HepG2 (cell line): ENCODE results near the gene MCM3. TPM values are rescaled to one million over a fixed set of nuclear protein-coding genes. Genes with fewer than 3 reads are reported as not detected.

Source experiments
- BRCA1 ChIP-seq: sonication (generic); formaldehyde crosslinking; IDR thresholded peaks from 2 replicates; pipeline ENCODE4 v1.4.0; 2020; ENCODE audit warnings: missing genetic modification reagents
- CCDC6 ChIP-seq: sonication (generic); formaldehyde crosslinking; IDR thresholded peaks from 2 replicates; pipeline ENCODE4 v1.8.1; 2022; ENCODE audit warnings: mild to moderate bottlenecking, missing genetic modification reagents, moderate library complexity
- CENPT ChIP-seq: sonication (generic); formaldehyde crosslinking; IDR thresholded peaks from 2 replicates; pipeline ENCODE4 v1.8.0; 2022; ENCODE audit warnings: low read depth, mild to moderate bottlenecking, moderate library complexity, missing genetic modification reagents
- EEA1 ChIP-seq: sonication (generic); formaldehyde crosslinking; IDR thresholded peaks from 2 replicates; pipeline ENCODE4 v1.5.1; 2020; ENCODE audit warnings: mild to moderate bottlenecking, missing genetic modification reagents, borderline replicate concordance
- FOXC1 ChIP-seq: sonication (generic); formaldehyde crosslinking; IDR thresholded peaks from 2 replicates; pipeline ENCODE4 v1.8.0; 2022; ENCODE audit warnings: mild to moderate bottlenecking, missing genetic modification reagents, borderline replicate concordance
- IRF2 ChIP-seq: IDR thresholded peaks from 2 replicates; pipeline ENCODE4 v1.6.1; 2018; ENCODE audit warnings: missing genetic modification reagents, missing compliant biosample characterization
- JARID2 ChIP-seq: sonication (generic); formaldehyde crosslinking; IDR thresholded peaks from 2 replicates; pipeline ENCODE4 v1.8.1; 2023; ENCODE audit warnings: missing genetic modification reagents, inconsistent platforms; ENCODE audit not compliant: insufficient replicate concordance
- NCOR1 ChIP-seq: fragments of 200-600 bp; sonication (generic); IDR thresholded peaks from 2 replicates; pipeline ENCODE4 v1.7.0; 2017; ENCODE audit warnings: antibody characterized with exemption, low read length, borderline replicate concordance
- SATB2 ChIP-seq: sonication (generic); formaldehyde crosslinking; IDR thresholded peaks from 2 replicates; pipeline ENCODE4 v1.5.0; 2020; ENCODE audit warnings: missing genetic modification reagents
- SRSF4 ChIP-seq: fragments of 200-400 bp; formaldehyde crosslinking; IDR thresholded peaks from one replicate; pipeline ENCODE4 v1.6.1; 2018; ENCODE audit warnings: mild to moderate bottlenecking, low read depth, low read length, moderate library complexity; ENCODE audit not compliant: poor library complexity, severe bottlenecking
- ZBTB42 ChIP-seq: sonication (generic); formaldehyde crosslinking; IDR thresholded peaks from 2 replicates; pipeline ENCODE4 v1.5.0; 2020; ENCODE audit warnings: mild to moderate bottlenecking, missing genetic modification reagents
- ZKSCAN8 ChIP-seq: IDR thresholded peaks from 2 replicates; pipeline ENCODE4 v1.6.1; 2016; ENCODE audit warnings: borderline replicate concordance, missing genetic modification reagents, missing compliant biosample characterization
- ZNF235 ChIP-seq: sonication (generic); formaldehyde crosslinking; IDR thresholded peaks from 2 replicates; pipeline ENCODE4 v1.8.1; 2023; ENCODE audit warnings: mild to moderate bottlenecking, missing genetic modification reagents, borderline replicate concordance
- ZNF253 ChIP-seq: sonication (generic); formaldehyde crosslinking; IDR thresholded peaks from 2 replicates; pipeline ENCODE4 v1.8.0; 2022; ENCODE audit warnings: mild to moderate bottlenecking, missing genetic modification reagents, borderline replicate concordance
- ZNF33B ChIP-seq: sonication (generic); formaldehyde crosslinking; IDR thresholded peaks from 2 replicates; pipeline ENCODE4 v1.5.1; 2020; ENCODE audit warnings: mild to moderate bottlenecking, missing genetic modification reagents
- ZNF468 ChIP-seq: sonication (generic); formaldehyde crosslinking; IDR thresholded peaks from 2 replicates; pipeline ENCODE4 v1.8.0; 2022; ENCODE audit warnings: mild to moderate bottlenecking, moderate library complexity, missing genetic modification reagents
- ZNF530 ChIP-seq: sonication (generic); formaldehyde crosslinking; IDR thresholded peaks from 2 replicates; pipeline ENCODE4 v1.5.0; 2020; ENCODE audit warnings: low read depth, mild to moderate bottlenecking, missing genetic modification reagents
- ZNF713 ChIP-seq: sonication (generic); formaldehyde crosslinking; IDR thresholded peaks from 2 replicates; pipeline ENCODE4 v1.4.0; 2020; ENCODE audit warnings: mild to moderate bottlenecking, missing genetic modification reagents
- polyA plus RNA-seq, 8 experiments: library from polyadenylated mRNA; depleted of rRNA in 3 of 8; stranded (reverse) in 7 of 8; unstranded in 1 of 8; fragments of >200 nt; fragmentation: Illumina TruSeq in 4 of 8; extraction: Trizol in 4 of 8; gene quantifications; 2 replicates each; pipeline versions ENCODE4 v1.2.1 to v1.2.3, GENCODE V29; 2011 to 2016; ENCODE audit warnings: low read depth in 4 of 8, missing spikeins in 1 of 8, mixed read lengths in 1 of 8; ENCODE audit not compliant: insufficient read depth in 1 of 8
- total RNA-seq, 5 experiments: library from RNA; depleted of rRNA; stranded (reverse); fragments of >200 nt; fragmentation: Illumina TruSeq; extraction: Trizol; gene quantifications; 2 replicates each; pipeline ENCODE4 v1.2.3, GENCODE V29; 2016; ENCODE audit warnings: low read depth in 1 of 5
- TF ChIP-seq, protein P1 (sequence below): sonication (generic); formaldehyde crosslinking; IDR thresholded peaks from 2 replicates; pipeline ENCODE4 v1.5.1; 2020; ENCODE audit warnings: missing genetic modification reagents, mild to moderate bottlenecking, borderline replicate concordance
- TF ChIP-seq, protein P2 (sequence below): sonication (generic); formaldehyde crosslinking; IDR thresholded peaks from 2 replicates; pipeline ENCODE4 v1.4.0; 2020; ENCODE audit warnings: missing genetic modification reagents
- TF ChIP-seq, protein P3 (sequence below): sonication (generic); formaldehyde crosslinking; IDR thresholded peaks from 2 replicates; pipeline ENCODE4 v1.4.0; 2020; ENCODE audit warnings: missing genetic modification reagents
- TF ChIP-seq, protein P4 (sequence below): sonication (generic); formaldehyde crosslinking; IDR thresholded peaks from 2 replicates; pipeline ENCODE4 v1.5.0; 2020; ENCODE audit warnings: mild to moderate bottlenecking, low read depth, missing genetic modification reagents, borderline replicate concordance

MCM3 gene
- total and polyA plus RNA-seq, 2 of the 13 experiments (the other 11 are each of a cell fraction or from before 2014, with no cell fraction given): 164 to 288 TPM

DNA sequence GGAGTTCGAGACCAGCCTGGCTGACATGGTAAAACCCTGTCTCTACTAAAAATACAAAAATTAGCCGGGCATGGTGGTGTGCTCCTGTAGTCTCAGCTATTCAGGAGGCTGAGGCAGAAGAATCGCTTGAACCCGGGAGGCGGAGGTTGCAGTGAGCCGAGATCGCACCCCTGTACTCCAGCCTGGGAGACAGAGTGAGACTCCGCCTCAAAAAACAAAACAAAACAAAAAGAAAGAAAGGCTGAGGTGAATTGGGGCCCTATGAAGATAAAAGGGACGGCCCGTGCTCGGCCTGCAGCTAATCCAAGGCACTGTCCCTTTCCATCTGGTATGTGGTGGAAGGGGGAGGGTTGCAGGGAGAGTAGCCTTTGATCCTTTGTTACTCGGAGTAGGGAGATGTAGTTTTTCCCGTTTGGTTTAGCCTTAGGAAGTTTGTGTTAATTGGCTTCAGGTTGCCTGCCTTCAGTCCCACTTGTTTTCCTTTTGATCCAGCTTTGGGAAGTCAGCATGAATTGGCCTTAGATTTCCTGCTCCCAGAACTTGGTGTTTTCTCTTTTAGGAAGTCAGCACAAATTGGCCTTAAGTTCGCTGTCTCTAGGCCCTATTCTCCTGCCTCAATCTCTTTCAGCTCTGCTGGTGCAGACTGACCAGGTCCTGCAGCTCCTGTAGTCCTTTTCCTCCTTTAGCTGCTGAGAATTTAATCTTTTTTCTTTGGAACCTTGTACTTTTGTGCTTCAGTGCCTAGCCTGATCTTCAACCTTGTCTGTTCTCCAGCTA, 41.3 kb upstream of the MCM3 start (continued):
- TF ChIP-seq, protein P1, sequence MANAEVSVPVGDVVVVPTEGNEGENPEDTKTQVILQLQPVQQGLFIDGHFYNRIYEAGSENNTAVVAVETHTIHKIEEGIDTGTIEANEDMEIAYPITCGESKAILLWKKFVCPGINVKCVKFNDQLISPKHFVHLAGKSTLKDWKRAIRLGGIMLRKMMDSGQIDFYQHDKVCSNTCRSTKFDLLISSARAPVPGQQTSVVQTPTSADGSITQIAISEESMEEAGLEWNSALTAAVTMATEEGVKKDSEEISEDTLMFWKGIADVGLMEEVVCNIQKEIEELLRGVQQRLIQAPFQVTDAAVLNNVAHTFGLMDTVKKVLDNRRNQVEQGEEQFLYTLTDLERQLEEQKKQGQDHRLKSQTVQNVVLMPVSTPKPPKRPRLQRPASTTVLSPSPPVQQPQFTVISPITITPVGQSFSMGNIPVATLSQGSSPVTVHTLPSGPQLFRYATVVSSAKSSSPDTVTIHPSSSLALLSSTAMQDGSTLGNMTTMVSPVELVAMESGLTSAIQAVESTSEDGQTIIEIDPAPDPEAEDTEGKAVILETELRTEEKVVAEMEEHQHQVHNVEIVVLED (CRISPR knock-in tag): peak; percentile 54; the same call in 1 of the 2 replicates
- TF ChIP-seq CCDC6 (CRISPR knock-in tag) (no peak), ZKSCAN8 (CRISPR knock-in tag) (peak; percentile 89; the same call in 1 of the 2 replicates), EEA1 (CRISPR knock-in tag) (no peak), ZNF235 (CRISPR knock-in tag) (no peak), ZBTB42 (CRISPR knock-in tag) (no peak), ZNF33B (CRISPR knock-in tag) (peak; percentile 72), JARID2 (no peak), SRSF4 (no peak), ZNF530 (CRISPR knock-in tag) (no peak), ZNF713 (CRISPR knock-in tag) (no peak), SATB2 (CRISPR knock-in tag) (peak; percentile 81), ZNF468 (CRISPR knock-in tag) (no peak), FOXC1 (no peak), IRF2 (CRISPR knock-in tag) (peak; percentile 83), BRCA1 (CRISPR knock-in tag) (peak; percentile 74; the same call in 1 of the 2 replicates), ZNF253 (CRISPR knock-in tag) (no peak), CENPT (CRISPR knock-in tag) (no peak), NCOR1 (peak; percentile 64; the same call in 1 of the 2 replicates)
- TF ChIP-seq, protein P2, sequence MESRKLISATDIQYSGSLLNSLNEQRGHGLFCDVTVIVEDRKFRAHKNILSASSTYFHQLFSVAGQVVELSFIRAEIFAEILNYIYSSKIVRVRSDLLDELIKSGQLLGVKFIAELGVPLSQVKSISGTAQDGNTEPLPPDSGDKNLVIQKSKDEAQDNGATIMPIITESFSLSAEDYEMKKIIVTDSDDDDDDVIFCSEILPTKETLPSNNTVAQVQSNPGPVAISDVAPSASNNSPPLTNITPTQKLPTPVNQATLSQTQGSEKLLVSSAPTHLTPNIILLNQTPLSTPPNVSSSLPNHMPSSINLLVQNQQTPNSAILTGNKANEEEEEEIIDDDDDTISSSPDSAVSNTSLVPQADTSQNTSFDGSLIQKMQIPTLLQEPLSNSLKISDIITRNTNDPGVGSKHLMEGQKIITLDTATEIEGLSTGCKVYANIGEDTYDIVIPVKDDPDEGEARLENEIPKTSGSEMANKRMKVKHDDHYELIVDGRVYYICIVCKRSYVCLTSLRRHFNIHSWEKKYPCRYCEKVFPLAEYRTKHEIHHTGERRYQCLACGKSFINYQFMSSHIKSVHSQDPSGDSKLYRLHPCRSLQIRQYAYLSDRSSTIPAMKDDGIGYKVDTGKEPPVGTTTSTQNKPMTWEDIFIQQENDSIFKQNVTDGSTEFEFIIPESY (CRISPR knock-in tag): no peak
- TF ChIP-seq, protein P3, sequence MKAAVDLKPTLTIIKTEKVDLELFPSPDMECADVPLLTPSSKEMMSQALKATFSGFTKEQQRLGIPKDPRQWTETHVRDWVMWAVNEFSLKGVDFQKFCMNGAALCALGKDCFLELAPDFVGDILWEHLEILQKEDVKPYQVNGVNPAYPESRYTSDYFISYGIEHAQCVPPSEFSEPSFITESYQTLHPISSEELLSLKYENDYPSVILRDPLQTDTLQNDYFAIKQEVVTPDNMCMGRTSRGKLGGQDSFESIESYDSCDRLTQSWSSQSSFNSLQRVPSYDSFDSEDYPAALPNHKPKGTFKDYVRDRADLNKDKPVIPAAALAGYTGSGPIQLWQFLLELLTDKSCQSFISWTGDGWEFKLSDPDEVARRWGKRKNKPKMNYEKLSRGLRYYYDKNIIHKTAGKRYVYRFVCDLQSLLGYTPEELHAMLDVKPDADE (CRISPR knock-in tag): 0 out of 2 replicates have a peak, but pooled peaks have one; percentile 66
- TF ChIP-seq, protein P4, sequence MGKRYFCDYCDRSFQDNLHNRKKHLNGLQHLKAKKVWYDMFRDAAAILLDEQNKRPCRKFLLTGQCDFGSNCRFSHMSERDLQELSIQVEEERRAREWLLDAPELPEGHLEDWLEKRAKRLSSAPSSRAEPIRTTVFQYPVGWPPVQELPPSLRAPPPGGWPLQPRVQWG (CRISPR knock-in tag): no peak
